Esophagus squamous epithelium (tissue), 5 donors: ENCODE results near the gene ADGRF5. TPM values are rescaled to one million over a fixed set of nuclear protein-coding genes. Genes with fewer than 3 reads are reported as not detected.
A peak's percentile ranks its signal among the peaks of the same experiment; 100 is the strongest.

Source experiments
- DNase-seq: peaks from one replicate; lab custom pipeline; 2025; lab: John Stamatoyannopoulos, UW
- H3K27ac ChIP-seq, 4 donors: fragments of 200-600 bp; sonication (generic); one replicate each; pipeline ENCODE4 v1.5.1; 2016 to 2019; ENCODE audit warnings: mild to moderate bottlenecking in 1 of 4
- H3K27me3 ChIP-seq, 4 donors: fragments of 200-600 bp; sonication (generic); 1 replicate in 3 of 4; 2 replicates in 1 of 4; pipeline versions ENCODE4 v1.5.1 to v1.6.0; 2017 to 2021; ENCODE audit warnings: antibody characterized with exemption in 1 of 4
- H3K36me3 ChIP-seq, 3 donors: fragments of 200-600 bp; sonication (generic); one replicate each; pipeline ENCODE4 v1.5.1; 2016 to 2019
- H3K4me1 ChIP-seq, 3 donors: fragments of 200-600 bp; sonication (generic); one replicate each; pipeline ENCODE4 v1.5.1; 2017 to 2019
- H3K4me3 ChIP-seq, 4 donors: fragments of 200-600 bp; sonication (generic); 1 replicate in 3 of 4; 2 replicates in 1 of 4; pipeline ENCODE4 v1.5.1; 2016 to 2019; ENCODE audit warnings: mild to moderate bottlenecking in 2 of 4, moderate library complexity in 1 of 4
- H3K9me3 ChIP-seq, 3 donors: fragments of 200-600 bp; sonication (generic); one replicate each; pipeline ENCODE4 v1.5.1; 2016 to 2019
- CTCF ChIP-seq, 6 experiments: fragments of 450-650 bp in 4 of 6; fragments of 200-600 bp in 2 of 6; sonication (generic) in 2 of 6; IDR thresholded peaks; one replicate each; pipeline ENCODE4 v1.5.1; 2016 to 2019; ENCODE audit warnings: antibody characterized with exemption in 6 of 6, mild to moderate bottlenecking in 4 of 6, moderate library complexity in 4 of 6
- POLR2A ChIP-seq, 4 donors: fragments of 450-650 bp; IDR thresholded peaks; one replicate each; pipeline ENCODE4 v1.6.1; 2017; ENCODE audit warnings: antibody characterized with exemption in 4 of 4, mild to moderate bottlenecking in 4 of 4, moderate library complexity in 3 of 4
- WGBS, 2 donors: methylation state at CpG; one replicate each; pipeline ENCODE4 v1.1.5; 2018; 5-methylcytosine and 5-hydroxymethylcytosine counted together
- intact Hi-C: fragments of 100-400 bp; cut with DNase I; formaldehyde crosslinking; loops from one replicate; pipeline ENCODE4 v1.15.0; 2022
- total RNA-seq, 4 donors: library from RNA; depleted of rRNA; stranded (reverse); fragments of >200 nt; gene quantifications; one replicate each; pipeline ENCODE4 v1.1.0, GENCODE V29; 2016
- donor health status: DM: yes; HTN: yes; CAD: no.

ADGRF5 gene
- total RNA-seq, 4 donors from 2014 or later: 1.1 to 9.5 (median 4.0) TPM

GRCh38 chr6:46828939-46829338 lies 92.8 kb downstream of the ADGRF5 start:
- no peaks in the 10 kb centered on the region for H3K4me1 ChIP-seq
- no peak for TF ChIP-seq POLR2A (IDR thresholded peaks at IDR 0.05)
- TF ChIP-seq CTCF (IDR thresholded peaks at IDR 0.05): no peak
- no peaks in the 10 kb centered on the region for H3K36me3 ChIP-seq
- 69 to 80% methylated on average over 2 of the region's 2 CpGs for WGBS, 2 donors
- no peaks in the 10 kb centered on the region for H3K9me3 ChIP-seq
- H3K27ac ChIP-seq: no peak overlapping the region
- H3K27me3 ChIP-seq: no peaks in the 10 kb centered on the region
- intact Hi-C loops: no loop called here
- DNase-seq: no peak
- H3K4me3 ChIP-seq: no peak overlapping the region

GRCh38 chr6:46821458-46821881 lies 100.3 kb downstream of the ADGRF5 start:
- no peak overlapping the region for H3K4me3 ChIP-seq
- no peaks in the 10 kb centered on the region for H3K36me3 ChIP-seq
- 30 to 37% methylated on average over 4 of the region's 4 CpGs for WGBS, 2 donors
- intact Hi-C loops: no loop called here
- TF ChIP-seq POLR2A (IDR thresholded peaks at IDR 0.05) (no peak), CTCF (IDR thresholded peaks at IDR 0.05) (no peak)
- peak overlapping the region in 3 of 4 donors; percentile 9 to 44 (median 27) for H3K27ac ChIP-seq
- no peaks in the 10 kb centered on the region for H3K9me3 ChIP-seq
- no peaks in the 10 kb centered on the region for H3K27me3 ChIP-seq
- H3K4me1 ChIP-seq: peaks cover 4 to 17% (median 4%) of the 10 kb centered on the region in 3 donors
- no peak for DNase-seq

DNA sequence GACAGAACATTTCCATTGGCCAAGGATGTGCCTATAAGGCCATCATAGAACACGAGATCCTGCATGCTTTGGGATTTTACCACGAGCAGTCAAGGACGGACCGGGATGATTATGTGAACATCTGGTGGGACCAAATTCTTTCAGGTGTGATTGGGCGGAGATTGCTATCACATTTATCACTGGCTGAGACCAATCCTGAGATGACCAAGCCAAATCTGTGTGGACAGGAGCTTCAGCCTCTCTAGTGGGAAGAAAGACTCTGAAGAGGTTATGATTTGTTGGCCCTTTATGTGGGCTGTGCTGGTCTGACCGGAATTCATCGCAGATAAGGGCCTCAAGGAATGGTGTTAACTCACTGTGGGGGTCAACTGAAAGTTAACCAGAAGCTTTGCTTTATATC lies 102.2 kb downstream of the ADGRF5 start:
- DNase-seq: no peak
- TF ChIP-seq POLR2A (IDR thresholded peaks at IDR 0.05) (no peak), CTCF (IDR thresholded peaks at IDR 0.05) (no peak)
- Histone ChIP-seq H3K4me3 (no peak overlapping the region), H3K27ac (no peak overlapping the region), H3K9me3 (no peaks in the 10 kb centered on the region), H3K27me3 (no peaks in the 10 kb centered on the region), H3K4me1 (peaks cover 8 to 36% (median 17%) of the 10 kb centered on the region in 3 donors), H3K36me3 (no peaks in the 10 kb centered on the region)
- intact Hi-C loops: no loop called here
- WGBS, 2 donors: 90 to 100% methylated on average over 2 to 7 of the region's 7 CpGs

DNA sequence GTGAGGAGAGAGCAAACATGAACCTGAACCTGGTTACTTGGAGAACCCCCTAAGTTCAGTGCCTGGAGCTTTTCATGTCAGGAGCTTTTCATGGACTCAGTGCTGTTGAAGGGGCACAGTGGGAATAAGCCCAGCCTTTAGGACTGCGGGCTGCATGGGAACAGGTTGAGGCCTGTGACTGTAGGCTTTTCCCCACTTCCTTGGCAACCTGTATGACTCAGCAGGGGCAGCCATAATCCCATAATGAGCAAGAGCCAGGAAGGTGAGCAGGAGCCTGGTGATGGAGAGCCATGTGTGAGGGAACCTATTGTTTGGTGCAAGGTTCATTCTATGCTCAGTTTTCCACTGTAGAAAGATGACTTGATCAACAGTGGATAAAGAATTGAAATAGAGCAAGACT lies 105.1 kb downstream of the ADGRF5 start:
- 13 to 67% methylated on average over 1 of the region's 1 CpG for WGBS, 2 donors
- TF ChIP-seq POLR2A (IDR thresholded peaks at IDR 0.05) (no peak), CTCF (IDR thresholded peaks at IDR 0.05) (no peak)
- DNase-seq: no peak
- H3K27ac ChIP-seq: peak overlapping the region in 2 of 4 donors; percentile 47 to 49
- H3K4me1 ChIP-seq: peaks cover 8 to 31% (median 19%) of the 10 kb centered on the region in 3 donors
- no peaks in the 10 kb centered on the region for H3K9me3 ChIP-seq
- H3K36me3 ChIP-seq: no peaks in the 10 kb centered on the region
- intact Hi-C loops: no loop called here
- H3K4me3 ChIP-seq: no peak overlapping the region
- H3K27me3 ChIP-seq: no peaks in the 10 kb centered on the region

GRCh38 chr6:46815130-46815529 lies 106.6 kb downstream of the ADGRF5 start:
- intact Hi-C loops: no loop called here
- peak overlapping the region in 3 of 4 donors; percentile 34 to 60 (median 57) for H3K27ac ChIP-seq

More at GRCh38 chr6:46815130-46815529, 106.6 kb downstream of the ADGRF5 start:
- no peaks in the 10 kb centered on the region for H3K27me3 ChIP-seq
- no peak overlapping the region for H3K4me3 ChIP-seq
- no peaks in the 10 kb centered on the region for H3K36me3 ChIP-seq
- peaks cover 4 to 24% (median 15%) of the 10 kb centered on the region in 3 donors for H3K4me1 ChIP-seq
- no peak for TF ChIP-seq CTCF (IDR thresholded peaks at IDR 0.05)
- no peak for TF ChIP-seq POLR2A (IDR thresholded peaks at IDR 0.05)
- WGBS, 2 donors: 11 to 29% methylated on average over 4 of the region's 4 CpGs
- H3K9me3 ChIP-seq: no peaks in the 10 kb centered on the region
- DNase-seq: no peak
